RCC 7860 (cell line): ENCODE results near the gene B3GNT5.

Experiments
- DNase-seq: peaks from one replicate; pipeline ENCODE4 v3.0.0-alpha.2; 2015; ENCODE audit warnings: low spot score
- FAIRE-seq: peaks from 2 replicates; lab custom pipeline; 2012; peaks lifted over from hg19 to GRCh38; lab: Jason Lieb, UNC

The B3GNT5 gene

DNA sequence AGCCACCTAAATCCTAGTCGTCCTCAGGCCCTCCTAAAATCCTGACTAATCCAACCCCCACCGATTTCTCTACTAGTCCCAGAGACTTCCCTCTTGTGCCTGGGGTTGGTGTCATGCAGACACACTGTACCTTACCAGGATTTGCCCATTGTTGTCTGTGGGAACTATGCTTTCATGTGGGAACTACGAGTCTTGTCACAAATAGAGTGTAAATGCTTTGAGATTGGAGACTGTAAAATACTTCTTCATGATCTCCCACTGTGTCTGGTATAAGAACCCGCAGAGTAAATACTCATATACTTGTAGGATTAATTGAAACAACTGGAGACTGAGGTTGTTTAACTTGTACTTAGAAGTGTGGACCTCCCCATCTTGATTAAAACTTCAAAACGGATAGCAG lies 11.2 kb downstream of the B3GNT5 start:
- FAIRE-seq (no peak), DNase-seq (no peak)

DNA sequence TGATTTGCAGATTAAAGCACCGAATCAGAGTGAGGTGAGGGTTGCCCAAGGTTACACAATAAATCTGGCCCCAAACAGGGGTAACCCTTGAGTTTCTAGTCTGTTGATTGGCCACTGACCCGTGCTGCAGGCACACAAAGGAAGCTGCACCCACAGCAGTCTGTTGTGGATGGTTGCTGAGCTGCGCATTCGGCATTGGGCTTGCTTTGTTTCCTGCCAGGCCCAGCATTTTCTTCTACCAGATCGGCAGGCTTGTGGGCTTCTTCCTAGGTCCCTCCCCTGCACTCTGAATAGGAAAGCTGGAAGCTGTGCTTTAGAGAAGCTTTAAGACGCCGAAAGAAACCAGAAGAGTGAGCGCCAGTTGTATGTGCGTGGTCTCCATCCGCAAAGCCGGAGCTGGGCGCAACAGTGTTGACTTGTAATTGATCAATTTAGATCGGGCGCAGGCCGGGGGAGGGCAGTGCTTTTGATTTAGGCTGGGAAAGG lies 12.1 kb downstream of the B3GNT5 start:
- FAIRE-seq (no peak), DNase-seq (no peak)

DNA sequence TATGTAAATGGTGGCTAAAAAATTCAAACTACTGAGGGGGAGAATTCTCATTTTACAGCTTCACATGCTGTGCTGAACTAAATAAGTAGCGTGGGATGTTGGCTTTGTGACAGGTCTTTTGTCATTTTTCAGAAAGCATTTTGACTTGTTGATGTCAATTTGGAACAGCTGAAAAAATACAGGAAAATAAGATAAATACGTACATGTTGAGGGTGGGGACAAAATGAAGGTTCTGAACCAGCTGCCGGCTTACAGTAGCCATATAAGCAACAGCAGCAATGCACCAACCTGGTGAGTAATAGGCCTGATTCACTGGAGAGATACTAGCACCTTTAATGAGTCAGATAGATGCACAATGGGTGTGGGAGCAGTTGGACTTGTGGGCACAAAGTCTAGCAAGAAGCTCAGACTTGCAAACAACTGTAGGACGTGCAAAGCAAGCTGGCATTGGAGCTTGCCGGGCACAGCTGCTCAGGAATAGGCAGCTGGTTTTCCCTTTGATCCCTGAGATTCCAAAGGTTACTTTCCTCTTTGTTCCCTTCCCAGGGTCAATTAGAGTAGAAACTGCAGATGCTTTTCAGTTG lies 12.9 kb downstream of the B3GNT5 start:
- FAIRE-seq (peak; percentile 96), DNase-seq (peak; percentile 95)

DNA sequence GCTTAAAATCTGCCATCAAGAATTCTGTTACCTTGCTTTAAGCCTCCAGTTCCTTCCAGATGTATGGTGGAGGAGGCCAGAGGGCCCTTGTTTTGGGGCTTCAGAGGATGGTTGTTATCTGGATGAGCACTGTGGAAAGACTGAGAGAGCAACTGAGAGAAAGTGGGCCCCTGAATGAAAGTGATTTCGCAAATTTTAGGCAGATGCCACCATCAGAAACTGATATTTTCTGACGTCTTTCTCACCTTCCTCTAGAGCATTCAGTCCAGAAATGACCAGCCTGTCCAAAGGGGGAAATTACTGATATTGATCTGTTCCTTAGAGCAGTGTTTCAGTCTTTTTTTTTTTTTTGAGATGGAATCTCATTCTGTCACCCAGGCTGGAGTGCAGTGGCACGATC lies 13.4 kb downstream of the B3GNT5 start:
- no peak for FAIRE-seq

DNA sequence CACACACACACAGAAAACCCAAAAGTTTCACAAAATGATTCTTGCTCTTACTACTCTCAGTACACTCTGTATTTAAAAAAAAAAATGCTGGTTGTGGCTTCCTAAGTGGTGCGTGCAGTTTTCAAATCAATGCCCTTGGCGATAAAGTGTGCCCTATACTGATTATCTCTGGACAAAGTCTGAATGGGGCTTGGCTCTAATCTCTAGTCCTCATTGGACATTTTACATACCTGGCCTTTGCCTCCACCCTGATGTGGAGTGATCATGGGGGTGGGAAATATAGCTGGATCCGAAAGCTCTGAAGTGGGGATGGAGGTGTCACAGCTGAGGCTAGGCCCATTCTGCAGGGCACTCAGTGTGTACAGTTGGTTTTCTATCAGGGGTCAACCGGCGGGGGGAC lies 14.1 kb downstream of the B3GNT5 start:
- DNase-seq (no peak), FAIRE-seq (no peak)

More for the DNA sequence above, 13.4 kb downstream of the B3GNT5 start:
- DNase-seq, result no peak

DNA sequence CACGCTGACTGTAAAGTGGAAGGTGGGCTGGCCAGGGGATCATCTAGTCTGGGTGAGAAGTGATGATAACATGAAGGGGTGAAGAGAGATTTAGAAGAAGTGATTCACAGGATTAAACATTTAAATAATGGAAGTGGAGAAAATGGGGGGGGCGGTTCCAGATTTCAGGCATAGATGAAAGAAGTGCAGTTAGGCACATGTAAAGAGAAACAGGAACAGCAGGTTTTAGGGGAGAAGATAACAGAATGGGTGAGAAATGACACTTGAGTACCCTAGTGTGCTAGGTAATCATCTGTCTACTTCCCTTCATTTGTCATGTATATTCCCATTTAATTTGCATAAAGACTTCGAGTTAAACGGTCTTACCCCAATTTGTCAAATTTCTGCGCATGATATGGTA lies 15.3 kb downstream of the B3GNT5 start:
- DNase-seq, result no peak
- no peak for FAIRE-seq

DNA sequence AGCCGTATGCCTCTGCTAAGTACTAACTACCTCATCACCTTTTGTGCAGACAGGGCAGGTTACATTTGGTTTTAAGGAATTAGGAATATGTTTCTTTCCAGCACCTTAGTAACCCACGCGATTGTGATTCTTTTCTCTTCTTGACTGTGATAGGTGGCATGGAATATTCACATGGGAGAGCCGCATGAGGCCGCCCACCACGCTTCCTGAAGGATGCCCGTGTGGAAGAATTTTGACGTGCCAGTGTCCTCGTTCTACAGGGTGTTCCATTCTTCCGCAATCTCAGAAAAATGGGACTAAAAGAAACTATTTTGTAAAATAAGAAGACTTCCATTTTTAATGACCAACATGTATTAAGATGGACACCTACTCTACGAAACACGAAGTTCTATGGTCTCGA lies 16.3 kb downstream of the B3GNT5 start:
- FAIRE-seq (no peak), DNase-seq (no peak)

DNA sequence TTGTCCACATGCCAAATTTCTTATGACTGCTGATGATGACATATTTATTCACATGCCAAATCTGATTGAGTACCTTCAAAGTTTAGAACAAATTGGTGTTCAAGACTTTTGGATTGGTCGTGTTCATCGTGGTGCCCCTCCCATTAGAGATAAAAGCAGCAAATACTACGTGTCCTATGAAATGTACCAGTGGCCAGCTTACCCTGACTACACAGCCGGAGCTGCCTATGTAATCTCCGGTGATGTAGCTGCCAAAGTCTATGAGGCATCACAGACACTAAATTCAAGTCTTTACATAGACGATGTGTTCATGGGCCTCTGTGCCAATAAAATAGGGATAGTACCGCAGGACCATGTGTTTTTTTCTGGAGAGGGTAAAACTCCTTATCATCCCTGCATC lies 17.3 kb downstream of the B3GNT5 start:
- DNase-seq (no peak), FAIRE-seq (no peak)

DNA sequence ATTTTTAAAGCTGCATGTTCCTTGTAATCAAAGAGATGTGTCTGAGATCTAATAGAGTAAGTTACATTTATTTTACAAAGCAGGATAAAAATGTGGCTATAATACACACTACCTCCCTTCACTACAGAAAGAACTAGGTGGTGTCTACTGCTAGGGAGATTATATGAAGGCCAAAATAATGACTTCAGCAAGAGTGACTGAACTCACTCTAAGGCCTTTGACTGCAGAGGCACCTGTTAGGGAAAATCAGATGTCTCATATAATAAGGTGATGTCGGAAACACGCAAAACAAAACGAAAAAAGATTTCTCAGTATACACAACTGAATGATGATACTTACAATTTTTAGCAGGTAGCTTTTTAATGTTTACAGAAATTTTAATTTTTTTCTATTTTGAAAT lies 19.1 kb downstream of the B3GNT5 start:
- FAIRE-seq, result no peak

DNA sequence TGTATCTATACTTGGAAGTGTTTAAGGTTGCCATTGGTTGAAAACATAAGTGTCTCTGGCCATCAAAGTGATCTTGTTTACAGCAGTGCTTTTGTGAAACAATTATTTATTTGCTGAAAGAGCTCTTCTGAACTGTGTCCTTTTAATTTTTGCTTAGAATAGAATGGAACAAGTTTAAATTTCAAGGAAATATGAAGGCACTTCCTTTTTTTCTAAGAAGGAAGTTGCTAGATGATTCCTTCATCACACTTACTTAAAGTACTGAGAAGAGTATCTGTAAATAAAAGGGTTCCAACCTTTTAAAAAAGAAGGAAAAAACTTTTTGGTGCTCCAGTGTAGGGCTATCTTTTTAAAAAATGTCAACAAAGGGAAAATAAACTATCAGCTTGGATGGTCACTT lies 19.7 kb downstream of the B3GNT5 start:
- no peak for FAIRE-seq

More for the DNA sequence above, 19.1 kb downstream of the B3GNT5 start:
- no peak for DNase-seq

DNA sequence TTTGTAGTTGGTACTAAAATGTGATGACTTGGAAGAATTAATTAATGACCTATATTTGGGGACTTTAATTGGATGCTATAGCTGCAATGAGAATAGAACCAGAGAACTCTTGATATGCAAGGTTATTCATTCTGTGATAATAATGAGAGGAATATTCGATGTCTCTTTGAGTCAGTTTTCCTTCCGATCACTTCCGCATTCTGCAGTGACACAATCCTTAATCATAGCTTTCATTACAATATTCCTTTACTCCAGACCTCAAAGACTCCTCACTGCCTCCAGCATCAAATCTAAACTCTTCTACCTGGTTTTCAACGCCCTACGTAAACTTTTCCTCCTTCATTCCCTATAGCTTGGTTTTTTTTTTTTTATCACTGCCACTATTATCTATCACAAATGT lies 21.6 kb downstream of the B3GNT5 start:
- DNase-seq, result peak; percentile 45

More for the DNA sequence above, 19.7 kb downstream of the B3GNT5 start:
- no peak for DNase-seq

DNA sequence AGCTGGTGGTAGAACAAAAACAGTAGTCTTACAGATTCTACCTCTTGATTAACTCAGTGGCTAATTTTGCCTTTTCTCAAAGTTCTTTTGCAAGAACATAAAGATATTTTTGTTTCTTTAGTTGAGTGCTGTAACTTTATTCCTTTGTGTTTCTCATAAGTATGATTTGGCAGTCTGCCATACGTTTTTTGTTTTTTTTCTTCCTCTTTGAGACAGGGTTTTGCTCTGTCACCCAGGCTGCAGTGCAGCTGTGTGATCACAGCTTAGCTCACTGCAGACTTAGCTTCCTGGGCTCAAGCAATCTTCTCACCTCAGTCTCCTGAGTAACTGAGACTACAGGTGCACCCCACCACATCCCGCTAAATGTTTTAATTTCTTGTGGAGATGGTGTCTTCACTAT lies 22.4 kb downstream of the B3GNT5 start:
- DNase-seq (no peak), FAIRE-seq (peak; percentile 30)

More for the DNA sequence above, 21.6 kb downstream of the B3GNT5 start:
- peak; percentile 73 for FAIRE-seq

DNA sequence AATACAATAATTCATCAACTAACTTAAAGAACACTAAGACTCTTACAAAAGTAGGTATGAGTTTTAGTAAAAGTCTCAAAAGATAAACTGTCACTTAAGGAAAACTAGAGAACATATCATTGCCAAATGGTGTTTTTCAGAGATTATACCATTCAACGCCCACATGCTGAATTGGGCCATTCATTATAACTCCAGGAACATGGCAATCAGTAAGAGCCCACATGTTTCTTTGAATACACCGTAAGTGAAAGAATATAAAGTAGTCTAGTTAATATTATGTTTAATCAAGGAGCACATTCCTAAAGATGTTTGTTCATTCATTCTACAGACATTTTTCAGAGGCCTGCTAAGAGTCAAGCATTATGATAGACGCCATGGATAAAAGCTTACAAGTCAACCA lies 22.9 kb downstream of the B3GNT5 start:
- no peak for FAIRE-seq
- DNase-seq, result no peak

DNA sequence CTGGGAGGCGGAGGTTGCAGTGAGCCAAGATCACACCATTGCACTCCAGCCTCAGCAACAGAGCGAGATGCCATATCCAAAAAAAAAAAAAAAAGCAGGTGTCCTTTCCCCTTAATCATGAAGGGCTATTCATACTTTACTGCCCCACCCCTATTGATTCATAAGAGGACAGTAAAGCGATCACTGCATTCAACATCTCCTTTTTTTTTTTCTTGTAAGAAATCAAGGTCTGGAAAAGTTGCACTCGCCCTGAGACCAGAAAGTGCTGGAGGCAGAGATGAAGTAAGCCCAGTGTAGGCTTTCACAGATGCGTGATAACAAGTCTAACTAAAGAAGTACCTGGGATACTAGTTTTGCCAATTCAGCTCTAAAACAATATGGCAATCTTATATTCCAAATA lies 24.2 kb downstream of the B3GNT5 start:
- no peak for DNase-seq
- FAIRE-seq, result no peak

DNA sequence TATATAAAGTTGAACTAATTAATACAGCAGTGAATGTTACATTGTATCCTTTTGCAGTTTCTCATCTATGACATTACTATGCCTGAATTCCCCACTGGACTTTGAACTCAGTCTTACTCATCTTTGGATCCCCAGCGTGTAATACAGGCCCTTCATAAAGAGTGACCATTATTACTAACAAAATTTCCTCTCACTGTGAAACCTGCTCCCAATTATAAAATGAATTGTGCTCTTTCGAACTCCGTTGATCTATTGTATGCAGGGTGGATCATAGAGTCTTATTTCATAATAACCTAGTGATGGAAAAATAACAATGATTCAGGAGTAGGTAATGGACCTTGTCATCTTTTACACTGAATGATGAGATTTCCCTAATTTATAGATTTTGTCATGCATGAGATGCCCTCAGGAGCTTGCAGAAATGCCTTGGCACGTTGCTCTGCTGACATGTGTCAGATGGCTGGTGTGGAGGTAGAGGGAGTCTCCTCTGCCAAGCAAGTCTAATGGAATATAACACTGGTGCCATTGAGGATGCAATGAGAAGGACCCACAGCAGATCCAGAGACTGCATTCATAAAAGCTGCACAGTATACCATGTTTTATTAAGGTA lies 25.5 kb downstream of the B3GNT5 start:
- DNase-seq (peak; percentile 87), FAIRE-seq (peak; percentile 89)

DNA sequence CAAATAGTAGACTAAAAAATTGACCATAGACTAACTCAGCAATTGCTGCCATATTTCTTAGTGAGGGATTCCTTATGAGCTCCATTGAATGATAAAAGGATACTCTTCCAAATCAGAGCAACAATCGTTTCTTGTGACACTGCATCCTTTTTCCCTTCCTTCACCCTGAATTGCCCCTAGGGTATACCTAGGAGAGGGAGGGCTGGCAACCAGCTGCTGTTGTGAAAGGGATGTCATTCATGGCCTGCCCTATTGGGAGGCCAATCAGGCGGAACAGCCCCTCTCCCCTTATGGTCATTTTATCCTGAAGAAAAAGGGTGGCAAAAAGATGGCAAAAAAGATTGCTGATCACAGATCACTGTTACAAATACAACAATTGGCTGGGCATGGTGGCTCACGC lies 26.3 kb downstream of the B3GNT5 start:
- DNase-seq (no peak), FAIRE-seq (no peak)

DNA sequence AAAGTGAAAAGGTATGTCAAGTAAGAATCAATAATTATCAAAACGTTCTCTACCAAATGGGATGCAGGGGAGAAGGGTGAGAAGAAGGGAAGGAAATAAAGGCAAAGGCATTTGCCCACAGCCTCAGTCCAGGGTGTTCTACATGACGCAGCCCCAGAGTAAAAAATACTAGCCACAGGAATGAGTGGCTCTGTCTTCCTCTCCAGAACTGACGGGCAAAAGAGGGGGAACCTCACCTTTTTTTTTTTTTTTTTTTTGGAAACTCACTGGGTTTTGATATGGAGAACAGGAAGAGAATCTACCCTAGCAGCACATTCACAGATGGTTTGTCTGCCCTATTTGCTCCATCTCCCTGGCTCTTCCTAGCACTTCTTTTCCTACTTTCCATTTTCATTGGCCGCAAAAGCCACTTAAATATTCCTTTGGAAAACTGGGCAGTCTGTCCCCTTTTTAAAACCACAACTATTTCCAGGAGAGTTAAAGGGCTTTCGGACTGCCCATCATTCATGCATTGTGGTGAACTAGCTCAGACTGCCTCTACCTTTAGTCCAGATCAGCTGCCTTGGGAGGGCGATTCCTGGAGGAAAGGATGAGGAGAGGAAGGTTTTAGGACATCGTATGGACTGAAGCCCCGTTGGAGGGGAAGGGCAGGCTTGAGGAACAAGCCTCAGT lies 28.2 kb downstream of the B3GNT5 start:
- peak; percentile 83 for FAIRE-seq
- peak; percentile 67 for DNase-seq

DNA sequence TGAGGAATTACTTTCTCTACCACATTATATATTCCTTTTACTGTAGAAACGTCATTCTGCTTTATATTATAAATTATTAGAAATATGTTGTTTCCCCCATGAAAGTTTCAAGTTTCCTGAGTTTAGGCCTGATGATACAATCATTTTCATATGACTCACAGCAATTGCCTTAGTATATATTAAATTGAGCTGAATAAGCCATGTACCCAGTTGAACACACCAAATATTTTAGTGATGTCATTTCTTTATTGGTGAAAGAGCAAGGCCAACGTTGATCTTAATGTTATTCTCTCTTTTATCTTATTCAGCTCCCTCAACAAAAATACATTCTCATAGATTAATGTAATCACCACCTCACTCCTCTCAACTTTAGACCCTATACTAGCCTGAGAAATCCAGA lies 30.8 kb downstream of the B3GNT5 start:
- FAIRE-seq, result no peak

DNA sequence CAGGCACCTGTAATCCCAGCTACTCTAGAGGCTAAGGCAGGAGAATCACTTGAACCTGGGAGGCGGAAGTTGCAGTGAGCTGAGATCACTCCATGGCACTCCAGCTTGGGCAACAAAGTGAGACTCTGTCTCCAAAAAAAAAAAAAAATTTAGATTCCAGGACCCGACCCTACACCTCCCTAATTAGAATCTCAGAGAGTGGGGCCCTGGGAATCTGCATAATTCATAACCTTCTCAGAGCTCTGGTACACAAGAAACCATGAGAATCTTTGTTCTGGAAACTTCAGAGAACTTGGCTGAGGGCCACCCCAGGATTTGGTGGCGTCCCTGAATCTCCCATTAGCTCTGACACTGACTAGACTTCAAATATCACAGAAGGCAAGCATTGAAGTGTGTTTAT lies 31.5 kb downstream of the B3GNT5 start:
- no peak for DNase-seq
- no peak for FAIRE-seq

More for the DNA sequence above, 30.8 kb downstream of the B3GNT5 start:
- no peak for DNase-seq

DNA sequence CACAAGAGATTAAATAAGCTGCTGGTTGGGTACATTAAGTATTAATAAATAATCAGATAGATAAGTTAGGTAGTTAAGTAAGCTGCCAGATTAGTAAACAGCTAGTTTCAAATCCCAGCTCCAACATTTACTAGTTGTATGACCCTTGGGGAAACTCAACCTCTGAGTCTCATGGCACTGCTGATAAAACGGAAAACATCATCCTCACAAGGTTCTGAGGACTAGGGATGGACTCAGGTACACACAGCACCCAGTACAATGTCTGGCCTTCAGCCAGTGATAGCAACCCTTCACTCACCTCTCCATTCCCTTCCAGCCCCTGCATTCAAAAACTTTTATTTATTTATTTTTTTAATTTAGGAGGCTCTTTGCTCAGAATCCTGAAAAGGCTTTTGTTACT lies 32.3 kb downstream of the B3GNT5 start:
- DNase-seq (no peak), FAIRE-seq (no peak)

DNA sequence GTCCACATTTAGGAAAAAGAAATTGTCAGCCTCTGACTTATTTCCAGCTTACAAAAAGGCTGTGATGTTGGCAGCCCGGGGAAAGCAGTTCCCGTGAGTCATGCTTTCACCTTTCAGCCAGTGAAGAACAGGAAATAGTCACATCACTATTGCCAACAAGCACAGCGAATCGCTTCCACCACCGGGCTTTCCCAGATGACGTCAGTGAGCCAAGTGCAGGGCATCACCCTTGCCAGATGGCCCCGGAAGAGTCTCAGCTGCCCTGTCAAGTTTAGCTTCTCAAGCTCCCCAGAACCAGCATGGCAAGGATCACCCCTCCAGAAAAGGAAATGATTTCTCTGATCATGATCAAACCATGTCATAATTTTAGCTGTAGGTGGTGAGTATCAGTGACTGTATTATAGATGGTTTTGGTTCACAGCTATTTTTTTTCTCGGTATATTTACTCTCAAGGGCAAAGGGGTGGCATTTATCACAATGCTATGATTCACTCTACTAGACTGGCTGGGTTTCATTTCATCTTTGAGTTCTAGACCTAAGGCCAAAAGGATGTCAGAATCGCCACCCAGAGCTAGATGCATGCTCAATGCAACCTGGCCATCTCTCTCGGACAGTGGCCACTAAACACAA lies 32.9 kb downstream of the B3GNT5 start:
- FAIRE-seq, result peak; percentile 89
- DNase-seq, result peak; percentile 94
